GM19099 (cell line): Measurements from ENCODE around the gene TTC29.

Experiments used
- POLR2A ChIP-seq: IDR thresholded peaks from 3 replicates; pipeline ENCODE4 v1.6.1; 2011; ENCODE audit warnings: low read depth; ENCODE audit not compliant: insufficient read length; ENCODE audit errors: extremely low read depth

TTC29 gene

DNA sequence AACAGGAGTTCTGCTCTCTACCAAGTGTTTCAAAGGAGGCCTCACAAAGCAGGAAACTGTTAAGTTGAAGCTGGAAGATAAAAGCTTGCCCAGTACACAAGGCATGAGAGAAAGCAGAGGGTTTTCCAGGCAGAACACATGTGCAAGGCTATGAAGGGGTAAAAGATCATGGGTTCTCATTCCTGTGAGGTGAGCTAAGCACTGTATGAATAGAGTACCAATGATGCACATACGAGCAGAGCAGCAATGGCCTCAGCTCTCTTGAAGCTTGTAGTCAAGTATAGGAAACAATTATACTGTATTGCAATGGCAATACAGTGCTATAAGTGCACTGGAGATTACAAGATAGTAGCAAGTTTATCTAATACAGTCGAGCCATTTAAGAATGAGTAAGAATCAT is 18.0 kb downstream of the TTC29 start:
- TF ChIP-seq POLR2A: no peak

DNA sequence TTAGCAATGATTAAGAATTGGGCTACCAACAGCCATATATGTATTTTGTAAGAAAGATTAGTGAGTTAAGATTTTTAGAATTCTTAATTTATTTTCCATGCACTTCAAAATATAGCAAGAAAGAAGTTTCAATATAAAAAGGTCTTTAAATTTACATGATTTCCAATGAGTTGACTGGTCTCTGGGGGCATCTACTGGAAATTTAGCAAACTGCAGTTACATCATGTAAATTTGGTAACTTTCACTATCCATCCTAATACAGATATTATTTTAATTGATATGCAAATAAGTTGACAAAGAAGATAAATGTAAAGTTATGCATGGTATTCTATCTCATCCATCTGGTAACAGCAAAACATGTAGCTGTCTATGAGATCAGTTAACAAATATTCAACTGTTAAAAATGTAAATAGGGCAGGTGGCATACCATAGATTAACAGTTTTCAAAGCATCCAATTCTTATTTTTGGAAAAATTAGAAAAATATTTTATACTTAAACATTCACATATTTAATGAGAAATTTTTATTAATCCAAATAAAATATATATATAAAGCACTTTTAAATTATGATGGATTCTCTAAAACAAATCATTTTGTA is 29.1 kb downstream of the TTC29 start:
- TF ChIP-seq POLR2A: no peak

DNA sequence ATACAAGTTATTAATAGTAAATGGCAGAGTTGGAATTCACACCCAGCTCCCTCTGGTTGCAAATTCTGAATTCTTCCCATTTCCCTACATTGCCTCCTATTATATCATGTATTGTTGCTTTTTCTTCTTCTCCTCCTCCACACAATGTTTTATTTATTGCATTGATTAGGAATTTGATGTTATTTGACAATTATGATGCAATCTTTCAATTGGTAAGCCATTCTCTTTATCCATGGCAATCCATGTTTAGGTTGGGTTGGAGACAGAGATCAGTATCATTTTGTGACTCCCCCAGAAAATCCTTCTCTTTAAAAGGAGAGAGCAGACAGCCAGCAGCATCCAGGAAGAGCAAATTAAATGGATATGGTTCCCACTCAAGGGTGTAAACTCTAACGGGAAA is 30.5 kb downstream of the TTC29 start:
- TF ChIP-seq POLR2A: no peak

DNA sequence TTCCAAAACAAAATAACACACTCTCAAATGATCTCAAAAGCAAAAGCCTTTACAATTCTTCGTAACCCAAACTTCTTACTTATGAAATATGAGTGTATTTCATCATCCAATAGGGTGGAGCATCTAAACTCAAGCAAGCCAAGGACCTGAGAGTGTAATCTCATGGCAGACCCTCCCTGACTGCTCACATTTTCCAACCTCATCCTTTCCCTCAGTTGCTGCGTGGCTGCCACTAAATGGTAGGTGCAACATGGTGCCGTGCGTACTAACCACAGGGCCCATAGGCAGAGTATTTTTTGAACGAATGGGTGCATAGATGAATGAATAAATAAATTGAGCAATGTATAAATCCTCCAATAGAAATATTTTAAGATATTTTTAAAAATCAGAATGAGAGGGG is 45.4 kb downstream of the TTC29 start:
- TF ChIP-seq POLR2A: no peak

DNA sequence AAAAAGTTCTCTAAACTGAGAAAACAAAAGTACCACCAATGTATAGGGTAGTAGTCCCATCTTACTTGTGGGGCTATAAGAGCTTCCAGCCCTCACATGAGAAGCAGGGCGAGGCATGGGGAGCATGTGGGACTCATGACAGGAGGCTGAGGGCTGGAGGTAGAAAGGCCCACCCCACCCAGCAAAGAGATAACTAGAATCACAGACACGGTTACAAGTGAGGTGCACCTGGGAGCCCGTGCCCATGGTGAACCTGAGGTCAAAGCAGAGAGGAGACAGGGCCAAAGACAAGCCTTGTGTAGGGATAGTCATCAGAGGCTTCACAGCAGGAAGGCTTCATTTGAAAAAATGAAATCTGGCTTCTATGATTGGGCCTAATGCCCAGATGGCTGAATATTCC is 55.4 kb downstream of the TTC29 start:
- TF ChIP-seq POLR2A: no peak

DNA sequence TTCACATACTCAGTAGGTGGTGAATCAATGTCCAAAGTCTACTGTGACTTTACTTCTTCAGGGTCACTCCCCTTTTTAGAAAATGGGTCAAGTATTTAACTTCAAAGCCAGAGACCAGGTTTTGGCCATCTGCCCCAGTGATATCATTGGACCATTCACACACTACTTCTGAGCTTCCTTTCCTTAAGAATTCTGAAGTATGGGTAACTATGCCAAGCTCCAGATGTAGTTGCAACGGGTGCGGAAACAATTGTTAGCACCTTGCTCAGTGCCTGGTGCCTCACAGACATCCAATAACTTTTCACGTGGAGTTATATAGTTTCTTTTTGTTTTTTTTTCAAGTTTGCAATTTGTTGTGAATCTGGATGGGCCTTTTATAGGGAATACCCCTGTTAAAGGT is 62.6 kb downstream of the TTC29 start:
- no peak for TF ChIP-seq POLR2A

DNA sequence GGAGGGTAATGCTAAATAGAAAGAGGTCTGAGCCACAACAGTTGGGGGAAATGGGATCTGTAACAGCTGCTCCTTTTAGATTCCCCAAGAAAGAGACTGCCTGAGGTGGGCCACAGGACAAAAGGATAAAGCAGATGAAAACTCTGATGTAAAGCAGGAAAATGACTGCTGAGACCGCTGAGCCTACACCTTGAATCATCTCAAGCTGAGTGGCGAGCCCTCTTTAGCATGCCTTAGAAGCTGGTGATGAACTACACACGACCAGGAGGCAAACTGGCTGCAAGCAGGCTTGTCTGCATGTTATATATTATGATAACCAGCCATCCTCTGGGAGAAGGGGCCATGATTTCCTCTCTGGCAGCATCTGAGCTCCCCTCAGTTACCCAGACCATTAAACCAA is 88.4 kb downstream of the TTC29 start:
- no peak for TF ChIP-seq POLR2A

DNA sequence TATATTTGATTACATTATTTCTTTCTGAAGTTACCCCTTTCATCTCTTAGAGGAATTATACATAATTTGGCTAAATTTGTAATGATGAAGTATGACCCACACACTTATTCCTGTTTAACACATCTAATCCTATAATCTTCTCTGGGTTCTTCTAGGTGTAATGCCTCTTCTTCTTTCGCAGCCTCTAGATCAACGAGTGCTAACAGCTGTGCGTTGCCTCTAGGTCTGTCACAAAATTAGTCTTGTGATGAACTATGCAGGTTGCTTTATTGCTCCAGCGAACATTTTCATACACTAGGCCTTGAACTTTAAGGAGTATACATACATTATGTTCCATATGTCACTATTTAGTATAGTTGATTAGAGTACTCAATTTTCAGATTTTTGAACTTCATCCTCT is 89.9 kb downstream of the TTC29 start:
- no peak for TF ChIP-seq POLR2A

DNA sequence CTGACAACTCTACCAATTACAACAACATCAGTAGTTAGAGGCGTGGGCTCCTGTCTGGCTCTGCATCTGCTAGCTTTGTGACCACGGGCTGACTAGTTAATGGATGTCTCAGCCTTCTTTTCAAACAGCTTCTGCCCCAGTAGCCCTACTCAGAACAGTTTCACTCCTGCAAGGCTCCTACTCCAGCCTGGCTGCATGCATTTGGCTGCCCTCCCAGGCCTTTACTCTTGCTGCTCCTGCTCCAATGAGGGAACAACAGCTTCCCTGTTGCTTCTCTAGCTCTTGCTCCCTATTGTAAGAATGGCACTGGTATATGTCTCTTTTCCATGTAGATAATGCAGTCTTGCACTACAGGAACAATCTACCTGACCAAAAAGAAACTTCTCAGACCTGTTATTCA is 93.3 kb downstream of the TTC29 start:
- TF ChIP-seq POLR2A: no peak

DNA sequence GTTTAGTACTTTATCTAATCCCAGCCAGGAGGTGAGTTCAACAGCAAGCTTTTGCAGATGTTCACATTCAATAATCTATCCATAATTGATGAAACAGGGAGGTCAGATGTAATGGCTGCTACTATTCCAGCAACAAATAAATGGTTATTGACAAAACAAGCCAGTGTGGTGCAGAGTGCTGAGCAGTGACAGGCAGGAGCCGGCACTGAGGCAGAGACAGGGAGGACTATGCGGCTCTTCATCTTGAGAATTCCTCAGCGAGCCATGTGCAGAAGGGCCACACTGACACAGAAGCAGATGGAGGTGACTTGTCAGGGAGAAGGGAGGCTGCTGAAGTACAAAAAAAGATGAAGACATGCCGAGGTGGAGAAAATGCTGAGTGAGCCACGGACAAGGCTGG is 98.3 kb downstream of the TTC29 start:
- no peak for TF ChIP-seq POLR2A

DNA sequence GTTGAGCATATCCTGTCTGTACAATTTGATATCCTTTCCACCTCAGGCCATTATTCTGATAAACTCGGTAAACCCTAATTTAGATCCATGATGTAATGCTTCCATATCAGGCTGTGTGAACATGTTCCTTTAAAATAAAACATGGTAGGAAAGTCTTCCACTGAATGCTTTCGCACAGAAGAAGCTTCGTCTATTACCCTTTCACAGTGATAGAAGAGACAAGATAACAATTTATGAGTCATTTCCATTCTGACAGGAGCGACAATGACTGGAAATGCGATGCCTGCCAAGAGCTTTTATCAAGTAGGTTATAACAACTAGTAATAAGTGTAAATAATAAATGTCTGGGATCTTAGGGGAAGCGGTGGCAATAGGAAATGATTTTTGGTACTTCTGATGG is 98.8 kb downstream of the TTC29 start:
- TF ChIP-seq POLR2A: no peak

DNA sequence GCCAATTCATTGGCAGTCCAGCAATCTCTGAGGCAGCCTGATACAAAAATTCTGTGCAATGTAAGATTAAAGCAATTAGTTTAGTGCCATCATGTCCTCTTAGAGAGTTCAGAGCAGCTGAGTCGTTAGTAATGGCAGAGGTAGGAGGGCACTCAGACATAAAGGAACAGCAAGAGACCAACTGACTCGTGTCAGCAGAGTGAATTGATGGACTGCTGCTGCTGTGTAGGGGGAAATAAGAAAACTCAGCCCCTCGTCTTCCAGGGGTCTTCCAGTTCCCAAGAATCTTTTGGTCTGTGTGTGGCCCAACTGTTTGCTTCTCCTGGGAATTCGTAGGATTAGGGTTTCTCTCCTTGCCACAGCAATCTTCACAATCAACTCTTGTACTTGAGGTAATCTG is 100.9 kb downstream of the TTC29 start:
- TF ChIP-seq POLR2A: no peak

DNA sequence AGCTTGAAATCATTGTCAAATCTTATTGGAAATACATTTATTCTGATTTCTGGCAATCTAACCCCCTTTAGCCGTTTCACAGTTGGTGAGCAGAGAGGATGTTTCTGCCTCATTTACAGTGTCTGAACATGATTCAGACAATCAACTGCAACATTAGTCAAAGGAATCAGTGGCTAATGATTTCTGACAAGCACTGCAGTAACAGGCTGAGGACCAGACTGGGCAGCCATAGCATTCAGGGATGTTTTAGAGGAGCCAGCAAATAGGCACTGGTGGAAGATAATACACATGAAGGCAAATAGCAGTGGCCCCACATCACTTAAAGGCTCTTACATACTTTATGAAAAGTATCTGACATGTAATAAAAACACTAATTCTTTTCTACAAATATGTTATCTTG is 102.8 kb downstream of the TTC29 start:
- TF ChIP-seq POLR2A: no peak

DNA sequence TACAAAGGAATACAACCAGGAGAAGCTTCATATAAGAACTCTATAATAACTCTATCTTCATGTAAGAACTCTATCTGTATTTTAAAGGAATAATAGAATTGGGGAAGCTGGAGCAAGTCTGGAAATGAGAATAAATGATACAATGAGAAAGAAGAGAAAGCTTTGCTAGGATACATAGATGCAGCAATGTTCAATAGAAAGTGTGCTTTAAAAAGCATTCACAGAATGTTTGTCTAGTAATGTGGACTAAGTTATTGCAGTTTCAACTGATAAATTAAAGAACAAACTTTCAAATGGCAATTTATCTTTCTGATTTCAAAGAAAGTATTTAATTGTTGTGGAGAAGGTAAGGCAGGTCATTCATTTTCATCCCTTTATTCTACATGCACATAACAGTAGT is 104.9 kb downstream of the TTC29 start:
- no peak for TF ChIP-seq POLR2A

DNA sequence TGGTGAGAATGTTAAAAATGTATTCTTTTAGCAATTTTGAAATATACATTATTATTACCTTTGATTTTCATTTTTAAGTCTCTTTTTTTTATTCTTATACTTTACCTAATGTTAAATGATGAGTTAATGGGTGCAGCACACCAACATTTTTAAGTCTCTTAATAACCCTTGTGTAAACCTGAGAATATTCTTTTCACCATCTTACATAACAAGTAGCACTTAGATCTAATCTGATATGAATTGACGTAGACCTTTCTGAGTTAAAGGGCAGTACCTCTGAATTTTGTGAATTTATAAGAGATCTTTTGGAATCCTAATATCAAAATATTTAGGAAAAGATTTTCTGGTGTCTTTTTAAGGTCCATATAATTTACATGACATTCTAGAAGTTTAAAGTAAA is 110.6 kb downstream of the TTC29 start:
- no peak for TF ChIP-seq POLR2A

DNA sequence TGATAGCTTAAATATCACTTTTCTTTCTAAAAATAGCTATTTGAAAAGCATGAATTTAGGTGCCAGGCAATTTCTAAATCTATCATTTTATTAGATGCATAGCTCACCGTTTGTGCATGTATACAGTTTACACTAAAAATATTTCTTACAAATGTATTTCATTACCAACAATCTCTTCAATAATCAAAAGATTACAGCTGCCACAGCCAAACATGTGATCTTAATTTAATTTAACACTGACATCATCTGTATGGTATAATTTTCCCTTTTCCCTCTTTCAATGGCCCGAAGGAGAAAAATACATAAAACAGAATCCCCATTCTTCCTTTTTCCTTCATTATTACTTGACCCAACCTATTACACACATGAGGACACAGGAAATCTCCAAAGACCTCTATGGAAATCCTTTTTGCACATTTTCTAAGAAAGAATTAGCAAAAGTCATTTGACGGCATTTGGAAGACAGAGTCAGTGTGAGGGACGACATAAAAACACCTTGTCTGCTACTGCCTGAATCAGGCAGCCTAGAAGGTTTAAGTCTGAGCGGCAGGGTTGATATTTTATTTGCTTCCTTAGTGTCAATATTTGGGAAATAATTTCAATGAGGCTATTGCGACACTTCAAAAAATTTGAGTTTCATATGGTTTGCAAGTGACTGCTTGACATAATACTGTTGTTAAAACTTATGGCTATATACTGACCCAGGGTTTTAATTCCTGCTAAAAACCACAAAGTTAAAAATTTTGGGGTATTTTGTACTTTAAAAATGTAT is 111.2 kb downstream of the TTC29 start:
- TF ChIP-seq POLR2A: no peak

DNA sequence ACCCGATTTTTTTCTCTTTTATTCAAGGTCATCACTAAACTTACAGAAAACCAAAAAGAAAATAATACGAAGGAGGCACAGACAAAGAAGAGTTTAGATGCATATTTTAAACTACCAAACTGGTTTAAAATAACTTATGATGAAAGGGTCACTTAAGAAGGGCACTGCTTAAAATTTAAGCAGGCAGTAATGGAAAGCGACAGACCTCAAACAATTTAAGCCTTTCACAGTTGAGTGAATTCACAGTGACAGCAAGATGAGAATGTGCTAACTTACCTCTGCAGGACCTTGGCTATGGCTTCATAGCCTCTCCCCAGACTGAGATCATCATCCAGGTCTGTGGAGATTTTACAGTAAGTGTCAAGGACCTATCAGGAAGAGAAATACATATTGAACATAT is 112.1 kb downstream of the TTC29 start:
- no peak for TF ChIP-seq POLR2A
